ENCODE data around the gene RASGRF1.

- TF ChIP-seq CTCF (IDR thresholded peaks at IDR 0.05; ENCODE audit: poor library complexity, severe bottlenecking), result no peak
- no peak for TF ChIP-seq POLR2AphosphoS5 (IDR thresholded peaks at IDR 0.05)
- no peak for TF ChIP-seq TAF1 (IDR thresholded peaks at IDR 0.05; ENCODE audit: low read depth)
- no peak for TF ChIP-seq RAD21 (conservative IDR thresholded peaks at IDR 0.05)
- TF ChIP-seq EZH2 (IDR thresholded peaks at IDR 0.05; ENCODE audit: borderline replicate concordance, insufficient read depth, low read length, poor library complexity, severe bottlenecking), result no peak
- TF ChIP-seq EP300 (conservative IDR thresholded peaks at IDR 0.05; ENCODE audit: poor library complexity, severe bottlenecking), result no peak
- TF ChIP-seq REST (IDR thresholded peaks at IDR 0.05; ENCODE audit: borderline replicate concordance), result no peak
- TF ChIP-seq SMC3 (conservative IDR thresholded peaks at IDR 0.05; ENCODE audit: poor library complexity), result no peak
Observed at GRCh38 chr15:78968114-78968513, 122.5 kb downstream of the RASGRF1 start.

All from neural cell (in vitro differentiated cells).